NCI-H2081 treated with DMSO at 0.1 percent for 48 hours (cell line): ENCODE measurements around the gene PPP3CB.
A peak's percentile ranks its signal among the peaks of the same experiment; 100 is the strongest.
"Not testable (repeated sequence)": the region's sequence is repeated elsewhere in the genome, so short reads cannot be mapped to it uniquely, and the experiment has no call there.

Source experiments
- DNase-seq: peaks from one replicate; lab custom pipeline; 2025; lab: John Stamatoyannopoulos, UW

Gene PPP3CB

DNA sequence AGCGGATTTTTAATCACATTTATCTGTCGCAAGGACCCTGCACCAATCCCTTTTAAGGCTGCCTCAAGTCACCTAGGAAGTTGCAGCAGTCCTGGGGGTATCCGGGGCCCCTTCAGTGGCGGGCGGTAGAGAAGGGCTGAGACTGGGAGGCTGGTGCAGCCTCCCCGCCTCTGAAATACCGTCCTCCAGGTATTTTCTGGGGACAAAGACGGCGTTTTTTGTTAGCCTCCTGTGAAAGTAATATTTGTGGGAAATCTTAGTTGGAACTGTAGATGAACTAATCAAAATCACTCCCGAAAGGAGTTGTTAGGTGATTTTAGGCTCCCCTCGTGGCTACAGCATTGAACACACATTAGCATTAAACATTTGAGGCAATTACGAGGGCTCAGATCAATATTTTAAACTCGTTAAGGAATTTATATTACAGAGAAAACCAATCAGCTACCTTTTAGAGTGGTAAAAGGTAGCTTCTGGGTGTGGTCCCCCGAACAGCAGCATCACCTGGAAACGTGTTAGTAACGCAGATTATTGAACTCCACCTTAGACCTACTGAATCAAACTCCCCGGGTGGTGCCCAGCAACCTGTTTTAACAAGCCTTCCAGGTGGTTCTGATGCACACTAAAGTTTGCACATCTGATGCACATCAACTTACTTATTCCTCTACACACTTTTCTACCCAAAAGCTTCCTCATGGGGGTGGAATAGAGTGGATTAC is 81.4 kb downstream of the PPP3CB start:
- no peak for DNase-seq

DNA sequence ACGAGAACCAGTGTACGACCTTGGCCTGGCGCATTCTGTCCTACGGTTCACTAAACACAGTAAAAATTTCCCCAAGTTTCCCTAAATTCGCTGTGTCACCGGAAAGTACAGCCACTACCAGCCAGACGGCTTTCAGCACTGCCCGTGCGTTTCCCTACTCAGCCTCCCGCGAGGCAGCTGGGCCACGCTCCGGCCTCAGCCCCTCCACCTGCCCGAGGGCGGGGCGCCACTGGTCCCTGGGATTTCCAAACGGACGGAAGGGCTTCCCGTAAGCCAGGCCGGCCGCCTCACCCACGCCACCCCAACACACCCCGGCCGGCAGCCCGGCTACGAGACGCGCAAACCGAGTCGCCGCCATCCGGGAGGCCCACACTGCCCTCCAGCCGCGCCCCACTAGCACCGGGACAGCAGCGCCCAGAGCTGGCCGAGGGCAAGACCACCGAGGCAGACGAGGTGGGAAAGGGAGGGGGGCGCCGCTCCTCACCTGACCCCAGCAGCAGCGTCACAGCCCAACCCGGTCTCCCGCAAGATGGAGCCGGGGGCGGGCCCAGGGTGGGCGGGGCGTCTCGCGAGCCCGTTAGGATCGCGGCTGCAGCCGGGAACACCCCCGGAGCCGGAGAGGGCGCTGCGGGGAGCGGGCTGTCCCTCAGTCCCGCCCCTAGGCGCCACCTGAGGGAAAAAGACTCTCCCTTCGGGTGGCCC is 82.1 kb downstream of the PPP3CB start, which contains the start of gene ANXA7:
ANXA7 (minus strand) TSS at position 531 of the 702 bp plus-strand sequence. CDS start 13,202 bp downstream, outside the sequence.
- DNase-seq: no peak

DNA sequence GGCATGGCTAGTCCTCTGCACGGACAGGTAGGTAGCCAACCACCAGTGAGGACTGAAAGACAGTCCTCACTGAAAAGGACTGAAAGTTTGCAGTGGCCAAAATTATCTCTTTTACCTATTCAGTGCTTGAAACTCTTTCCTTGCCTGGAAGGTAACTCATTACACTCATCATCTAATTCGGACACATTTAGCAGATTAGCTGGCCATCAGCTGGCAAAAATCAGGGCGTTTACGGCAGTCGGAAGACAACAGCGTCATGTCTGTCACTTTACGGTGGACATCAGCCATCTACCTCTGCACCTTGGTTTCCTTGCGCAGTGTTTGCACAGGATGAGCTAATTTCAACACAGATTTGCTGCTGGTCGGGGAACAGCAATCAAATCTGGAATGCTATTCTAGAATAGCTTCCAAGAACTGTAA is 82.7 kb downstream of the PPP3CB start:
- peak; percentile 25 for DNase-seq

DNA sequence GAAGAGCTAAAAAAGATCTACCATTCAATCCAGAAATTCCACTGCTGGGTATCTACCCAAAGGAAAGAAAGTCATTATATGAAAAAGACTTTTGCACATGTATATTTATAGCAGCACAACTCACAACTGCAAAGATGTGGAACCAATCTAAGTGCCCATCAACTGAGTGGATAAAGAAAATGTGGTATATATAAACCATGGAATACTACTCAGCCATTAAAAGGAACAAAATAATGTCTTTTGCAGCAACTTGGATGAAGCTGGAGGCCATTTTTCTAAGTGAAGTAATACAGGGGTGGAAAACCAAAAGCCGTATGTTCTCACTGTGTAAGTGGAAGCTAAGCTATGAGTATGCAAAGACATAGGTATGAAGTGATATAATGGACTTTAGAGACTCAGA is 84.9 kb downstream of the PPP3CB start:
- DNase-seq: no peak

DNA sequence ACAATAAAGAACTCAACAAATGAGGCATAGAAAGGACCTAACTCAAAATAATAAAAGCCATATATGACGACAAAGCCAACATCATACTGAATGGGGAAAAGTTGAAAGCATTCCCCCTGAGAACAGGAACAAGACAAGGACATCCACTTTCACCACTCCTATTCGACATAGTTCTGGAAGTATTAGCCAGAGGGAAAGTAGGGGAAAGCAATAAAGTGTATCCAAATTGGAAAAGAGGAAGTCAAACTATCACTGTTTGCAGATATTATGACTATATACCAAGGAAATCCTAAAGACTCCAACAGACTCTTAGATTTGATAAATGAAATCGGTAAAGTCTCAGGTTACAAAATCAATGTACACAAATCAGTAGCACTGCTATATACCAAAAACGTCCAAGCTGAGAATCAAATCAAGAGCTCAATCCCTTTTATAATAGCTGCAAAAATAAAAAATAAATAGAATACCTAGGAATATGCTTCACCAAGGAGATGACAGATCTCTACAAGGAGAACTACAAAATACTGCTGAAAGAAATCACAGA is 86.8 kb downstream of the PPP3CB start:
- no peak for DNase-seq

DNA sequence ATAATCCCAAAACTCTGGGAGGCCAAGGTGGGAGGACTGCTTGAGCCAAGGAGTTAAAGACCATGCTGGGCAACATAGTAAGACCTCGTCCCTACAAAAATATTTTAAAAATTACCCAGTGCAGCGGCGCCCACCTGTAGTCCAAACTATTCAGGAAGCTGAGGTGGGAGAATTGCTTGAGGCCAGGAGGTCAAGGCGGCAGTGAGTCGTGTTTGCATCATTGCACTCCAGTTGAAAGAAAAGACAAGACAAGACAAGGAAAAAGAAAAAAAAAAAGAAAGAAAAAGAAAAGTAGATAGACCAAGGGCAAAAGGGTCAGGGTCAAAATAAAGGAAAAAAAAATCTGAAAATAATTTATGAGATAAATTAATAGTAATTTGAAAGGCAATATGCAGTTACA is 87.8 kb downstream of the PPP3CB start:
- DNase-seq: no peak

DNA sequence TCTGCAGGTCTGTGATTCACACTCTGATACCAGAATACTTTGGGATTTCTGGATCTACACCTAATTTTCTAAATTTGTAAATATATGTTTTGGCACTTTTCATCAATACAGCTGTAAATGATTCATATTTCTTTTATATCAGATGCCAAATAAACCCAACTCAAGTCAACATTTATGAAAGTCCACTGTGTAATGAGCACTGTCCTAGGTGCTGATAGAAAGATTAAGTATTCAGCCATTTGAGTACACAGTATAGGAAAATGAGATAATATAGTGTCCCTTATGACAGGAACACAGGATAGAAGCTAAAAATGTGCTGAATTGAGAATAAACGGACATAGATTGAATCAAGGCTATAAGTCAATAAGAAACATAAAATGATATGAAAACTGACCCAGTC is 88.3 kb downstream of the PPP3CB start:
- DNase-seq: no peak

DNA sequence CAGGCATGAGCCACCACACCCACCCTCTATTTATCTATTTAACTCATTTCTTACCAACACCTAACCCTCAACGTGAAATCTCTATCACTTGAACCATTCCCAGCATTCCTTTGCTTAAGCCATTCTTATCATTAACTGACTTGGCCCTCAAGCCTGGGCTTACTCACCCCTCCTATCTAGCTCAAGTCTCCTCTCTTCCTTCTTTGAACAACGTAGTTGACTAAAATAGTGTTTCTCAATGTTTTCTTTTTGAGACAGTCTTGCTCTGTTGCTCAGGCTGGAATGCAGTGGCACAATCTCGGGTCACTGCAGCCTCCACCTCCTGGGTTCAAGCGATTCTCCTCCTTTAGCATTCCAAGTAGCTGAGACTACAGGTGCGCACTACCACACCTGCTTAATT is 89.0 kb downstream of the PPP3CB start:
- DNase-seq: no peak

DNA sequence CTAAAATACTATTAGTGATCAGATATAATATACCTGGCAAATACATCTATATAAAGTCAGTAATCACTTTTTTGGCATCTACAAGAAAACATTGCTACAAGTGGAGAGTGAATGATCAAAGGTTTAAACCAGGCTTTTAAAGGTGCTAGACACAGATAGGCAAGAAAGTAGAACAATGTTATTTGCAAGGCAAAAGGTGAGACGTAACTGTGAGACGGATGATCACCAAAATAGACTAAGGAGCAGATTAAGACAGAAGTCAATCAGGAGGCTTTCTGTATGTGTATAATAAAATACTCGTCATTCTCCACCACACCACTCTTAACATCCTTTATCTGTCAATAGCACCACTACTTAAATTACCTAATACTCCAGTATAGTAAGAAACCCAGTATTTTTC is 90.3 kb downstream of the PPP3CB start:
- DNase-seq: no peak

DNA sequence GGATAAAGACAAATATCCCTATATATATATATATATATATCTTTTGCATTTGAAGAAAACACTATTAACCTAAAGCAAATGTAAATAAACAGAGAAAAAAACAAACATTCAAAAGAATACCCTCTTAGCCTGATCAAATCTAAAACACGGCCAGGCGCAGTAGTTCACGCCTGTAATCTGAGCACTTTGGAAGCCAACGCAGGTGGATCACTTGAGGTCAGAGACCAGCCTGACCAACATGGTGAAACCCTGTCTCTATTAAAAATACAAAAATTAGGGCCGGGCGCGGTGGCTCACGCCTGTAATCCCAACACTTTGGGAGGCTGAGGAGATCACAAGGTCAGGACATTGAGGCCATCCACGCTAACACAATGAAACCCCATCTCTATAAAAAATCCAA is 91.1 kb downstream of the PPP3CB start:
- no peak for DNase-seq

DNA sequence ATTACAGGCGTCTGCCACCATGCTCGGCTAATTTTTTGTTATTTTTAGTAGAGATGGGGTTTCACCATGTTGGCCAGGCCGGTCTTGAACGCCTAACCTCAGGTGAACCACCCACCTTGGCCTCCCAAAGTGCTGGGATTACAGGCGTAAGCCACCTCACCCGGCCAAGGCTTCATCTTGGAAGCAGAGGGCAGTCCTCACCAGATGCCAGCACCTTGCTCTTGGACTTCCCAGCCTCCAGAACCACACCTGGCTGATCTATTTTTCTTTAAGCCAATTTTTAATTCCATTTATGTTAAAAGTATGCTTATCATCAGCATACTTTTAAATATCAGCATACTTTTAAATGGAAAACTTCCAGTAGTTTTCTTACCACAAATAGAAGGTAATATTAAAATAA is 94.2 kb downstream of the PPP3CB start:
- DNase-seq: no peak

DNA sequence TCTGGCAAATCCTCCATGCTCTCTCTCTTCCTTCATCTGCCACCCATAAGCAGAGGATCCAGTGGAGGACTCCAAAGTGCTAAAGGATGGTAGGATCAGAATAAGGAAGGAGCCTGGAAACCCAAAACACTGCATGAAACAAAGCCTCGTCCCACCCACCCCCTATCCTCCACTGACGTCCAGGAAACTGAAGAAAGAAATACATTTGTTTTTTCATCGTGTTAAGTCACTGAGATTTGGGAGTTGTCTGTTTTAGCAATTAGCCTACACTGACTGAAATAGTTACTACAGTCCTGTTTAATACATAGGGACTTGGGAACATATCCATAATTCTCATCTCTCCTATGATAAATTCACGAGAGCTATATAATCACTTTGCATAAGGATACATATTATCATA is 96.8 kb downstream of the PPP3CB start:
- no peak for DNase-seq

DNA sequence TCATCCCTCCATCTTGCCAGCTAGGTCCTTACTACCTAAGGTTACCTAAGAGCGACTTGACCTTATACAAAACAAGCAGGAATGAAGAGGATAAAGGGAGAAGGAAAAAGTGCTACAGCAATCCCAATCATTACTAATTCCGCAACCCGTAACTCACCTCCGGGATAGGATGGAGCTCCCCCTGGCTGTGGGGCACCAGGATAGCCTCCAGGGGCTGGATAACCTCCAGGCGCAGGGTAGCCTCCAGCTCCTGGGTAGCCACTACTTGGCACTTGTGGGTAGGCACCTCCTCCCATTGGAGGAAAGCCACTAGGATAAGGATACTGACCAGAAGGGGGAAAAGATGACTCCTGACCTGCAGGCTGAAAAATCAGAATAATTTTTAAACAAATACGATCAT is 97.8 kb downstream of the PPP3CB start:
- no peak for DNase-seq

DNA sequence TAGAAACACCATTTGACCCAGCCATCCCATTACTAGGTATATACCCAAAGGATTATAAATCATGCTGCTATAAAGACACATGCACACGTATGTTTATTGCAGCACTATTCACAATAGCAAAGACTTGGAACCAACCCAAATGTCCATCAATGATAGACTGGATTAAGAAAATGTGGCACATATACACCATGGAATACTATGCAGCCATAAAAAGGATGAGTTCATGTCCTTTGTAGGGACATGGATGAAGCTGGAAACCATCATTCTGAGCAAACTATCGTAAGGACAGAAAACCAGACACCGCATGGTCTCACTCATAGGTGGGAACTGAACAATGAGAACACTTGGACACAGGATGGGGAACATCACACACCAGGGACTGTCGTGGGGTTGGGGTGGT is 101.5 kb downstream of the PPP3CB start:
- DNase-seq: not testable (repeated sequence)

DNA sequence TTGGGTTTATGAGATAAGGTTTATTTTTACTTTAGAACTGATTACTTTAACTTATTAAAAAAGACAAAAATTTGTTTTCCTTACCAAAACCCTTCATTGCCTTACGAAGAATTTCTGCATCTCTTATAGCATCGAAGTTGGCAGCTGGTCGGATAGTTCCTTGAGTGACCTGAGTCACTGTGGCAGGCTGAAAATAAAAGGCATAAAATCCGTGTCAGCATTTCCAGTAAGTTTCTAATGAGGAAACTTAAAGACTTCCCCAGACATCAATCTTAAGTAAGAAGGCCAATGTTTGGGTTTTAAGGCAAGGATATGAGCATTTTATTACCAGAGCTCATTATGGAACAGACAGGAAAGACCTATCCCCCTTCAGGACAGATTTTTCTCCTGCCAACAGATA is 107.6 kb downstream of the PPP3CB start:
- DNase-seq: no peak

DNA sequence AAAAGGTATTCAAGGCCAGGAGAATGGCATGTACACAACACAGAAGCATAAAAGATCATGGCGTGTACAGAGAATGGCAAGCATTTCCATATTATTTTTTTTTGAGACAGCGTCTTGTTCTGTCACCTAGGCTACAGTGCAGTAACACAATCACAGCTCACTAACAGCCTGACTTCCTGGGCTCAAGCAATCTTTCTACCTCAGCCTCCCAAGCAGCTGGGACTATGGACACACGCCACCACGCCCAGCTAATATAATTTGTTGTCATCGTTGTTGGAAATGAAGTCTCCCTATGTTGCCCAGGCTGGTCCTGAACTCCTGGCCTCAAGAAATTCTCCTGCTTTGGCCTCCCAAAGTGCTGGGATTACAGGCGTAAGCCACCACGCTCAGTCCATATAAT is 109.2 kb downstream of the PPP3CB start:
- no peak for DNase-seq
